Measurements from ENCODE around the gene PTPN14.

- no peak for TF ChIP-seq NFE2L2 (IDR thresholded peaks at IDR 0.05; ENCODE audit: low read depth, low read length)
- TF ChIP-seq CTCF (conservative IDR thresholded peaks at IDR 0.05; ENCODE audit: low read depth, low read length), result no peak
- no peak for TF ChIP-seq BHLHE40 (IDR thresholded peaks at IDR 0.05; ENCODE audit: low read depth, low read length)
- no peak for TF ChIP-seq POLR2A (IDR thresholded peaks at IDR 0.05; ENCODE audit: low read depth, low read length)
- TF ChIP-seq MAZ (IDR thresholded peaks at IDR 0.05; ENCODE audit: borderline replicate concordance, low read depth, low read length), result no peak
These were observed 47.1 kb downstream of the PTPN14 start for GRCh38 chr1:214504330-214504729.

Measured in IMR-90 (cell line).